ENCODE measurements around the gene TPK1. TPM values are rescaled to one million over a fixed set of nuclear protein-coding genes. Genes with fewer than 3 reads are reported as not detected.

The TPK1 gene
- total RNA-seq, 2 donors from 2014 or later, result 4.1 to 6.4 TPM

GRCh38 chr7:144710791-144711190 is 125.1 kb downstream of the TPK1 start:
- no peak for TF ChIP-seq CTCF (IDR thresholded peaks at IDR 0.05)
- Histone ChIP-seq H3K36me3 (no peaks in the 10 kb centered on the region), H3K27ac (no peak overlapping the region), H3K4me3 (no peak overlapping the region), H3K27me3 (no peaks in the 10 kb centered on the region), H3K4me1 (no peaks in the 10 kb centered on the region), H3K9me3 (no peaks in the 10 kb centered on the region)
- DNase-seq (ENCODE audit: low spot score), result no peak

- no peak for DNase-seq (ENCODE audit: low spot score)
- H3K4me1 ChIP-seq, result no peaks in the 10 kb centered on the region
- no peak overlapping the region for H3K27ac ChIP-seq
- no peaks in the 10 kb centered on the region for H3K36me3 ChIP-seq
- no peaks in the 10 kb centered on the region for H3K9me3 ChIP-seq
- no peaks in the 10 kb centered on the region for H3K27me3 ChIP-seq
- TF ChIP-seq CTCF (IDR thresholded peaks at IDR 0.05), result no peak
- H3K4me3 ChIP-seq, result no peak overlapping the region
Measured at GRCh38 chr7:144709066-144709465, 126.8 kb downstream of the TPK1 start.

DNA sequence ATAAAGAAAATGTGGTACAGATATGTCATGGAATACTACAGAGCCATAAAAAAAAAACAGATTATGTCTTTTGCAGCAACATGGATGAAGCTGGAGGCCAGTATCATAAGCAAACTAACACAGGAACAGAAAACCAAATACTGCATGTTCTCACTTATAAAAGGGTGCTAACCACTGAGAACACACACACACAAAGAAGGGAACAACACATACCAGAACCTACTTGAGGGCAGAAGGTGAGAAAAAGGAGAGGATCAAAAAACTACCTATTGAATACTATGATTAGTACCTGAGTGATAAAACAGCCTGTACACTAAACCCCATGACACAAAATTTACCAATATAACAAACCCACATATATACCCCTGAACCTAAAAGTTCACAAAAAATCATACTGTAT is 144.6 kb downstream of the TPK1 start:
- Histone ChIP-seq H3K4me3 (no peak overlapping the region), H3K9me3 (no peaks in the 10 kb centered on the region), H3K27me3 (no peaks in the 10 kb centered on the region), H3K36me3 (no peaks in the 10 kb centered on the region), H3K27ac (no peak overlapping the region), H3K4me1 (no peaks in the 10 kb centered on the region)
- no peak for TF ChIP-seq CTCF (IDR thresholded peaks at IDR 0.05)
- no peak for DNase-seq (ENCODE audit: low spot score)

DNA sequence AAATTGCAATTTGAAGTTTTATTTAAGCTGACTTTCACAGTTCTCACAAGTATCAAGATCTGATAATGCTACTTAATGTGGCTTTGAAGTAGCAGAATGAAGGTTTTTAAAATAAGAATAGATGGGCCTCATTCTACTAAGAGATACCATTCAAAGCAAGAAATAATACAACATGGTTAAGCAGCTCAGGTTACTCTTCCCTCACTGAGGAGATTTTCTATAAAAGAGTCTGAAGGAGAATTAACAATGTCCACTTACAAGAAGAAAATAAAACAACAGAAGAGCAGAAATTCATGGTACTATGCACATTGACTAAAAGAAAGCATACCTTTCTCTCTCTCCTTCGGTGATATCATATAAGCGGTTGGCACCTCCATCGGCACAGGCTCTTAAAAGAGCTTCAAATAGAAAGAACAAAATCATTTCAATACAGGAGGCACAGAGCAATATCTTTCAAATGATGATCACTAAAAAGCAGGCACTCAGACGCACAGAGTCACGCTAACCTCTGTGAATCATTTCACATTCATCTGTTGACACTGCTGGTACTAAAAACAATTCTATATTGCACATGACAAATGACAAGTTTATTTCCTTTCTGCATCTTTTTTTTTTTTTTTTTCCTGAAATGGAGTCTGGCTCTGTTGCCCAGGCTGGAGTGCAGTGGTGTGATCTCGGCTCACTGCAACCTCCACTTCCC is 153.1 kb downstream of the TPK1 start:
- no peak for TF ChIP-seq CTCF (IDR thresholded peaks at IDR 0.05)
- no peaks in the 10 kb centered on the region for H3K36me3 ChIP-seq
- H3K27ac ChIP-seq, result no peak overlapping the region
- H3K9me3 ChIP-seq, result no peaks in the 10 kb centered on the region
- H3K4me3 ChIP-seq, result no peak overlapping the region
- DNase-seq (ENCODE audit: low spot score), result no peak
- H3K27me3 ChIP-seq, result no peaks in the 10 kb centered on the region
- no peaks in the 10 kb centered on the region for H3K4me1 ChIP-seq

GRCh38 chr7:144676492-144676891 is 159.4 kb downstream of the TPK1 start:
- H3K27ac ChIP-seq, result no peak overlapping the region
- no peaks in the 10 kb centered on the region for H3K9me3 ChIP-seq
- no peaks in the 10 kb centered on the region for H3K4me1 ChIP-seq
- DNase-seq (ENCODE audit: low spot score), result no peak
- no peak overlapping the region for H3K4me3 ChIP-seq
- no peaks in the 10 kb centered on the region for H3K36me3 ChIP-seq
- no peaks in the 10 kb centered on the region for H3K27me3 ChIP-seq
- TF ChIP-seq CTCF (IDR thresholded peaks at IDR 0.05), result no peak

- Histone ChIP-seq H3K4me3 (no peak overlapping the region), H3K27ac (no peak overlapping the region)
- TF ChIP-seq CTCF (IDR thresholded peaks at IDR 0.05), result no peak
Measured at GRCh38 chr7:144674550-144674949, 161.3 kb downstream of the TPK1 start.

More at GRCh38 chr7:144674550-144674949, 161.3 kb downstream of the TPK1 start:
- Histone ChIP-seq H3K4me1 (no peaks in the 10 kb centered on the region), H3K9me3 (no peaks in the 10 kb centered on the region), H3K36me3 (no peaks in the 10 kb centered on the region), H3K27me3 (no peaks in the 10 kb centered on the region)
- DNase-seq (ENCODE audit: low spot score), result no peak

Measured in right atrium auricular region (tissue), 2 donors.